ENCODE results near the gene TIMP4.

GRCh38 chr3:12201813-12202212, 43.1 kb upstream of the TIMP4 start:
- TF ChIP-seq, protein P1, sequence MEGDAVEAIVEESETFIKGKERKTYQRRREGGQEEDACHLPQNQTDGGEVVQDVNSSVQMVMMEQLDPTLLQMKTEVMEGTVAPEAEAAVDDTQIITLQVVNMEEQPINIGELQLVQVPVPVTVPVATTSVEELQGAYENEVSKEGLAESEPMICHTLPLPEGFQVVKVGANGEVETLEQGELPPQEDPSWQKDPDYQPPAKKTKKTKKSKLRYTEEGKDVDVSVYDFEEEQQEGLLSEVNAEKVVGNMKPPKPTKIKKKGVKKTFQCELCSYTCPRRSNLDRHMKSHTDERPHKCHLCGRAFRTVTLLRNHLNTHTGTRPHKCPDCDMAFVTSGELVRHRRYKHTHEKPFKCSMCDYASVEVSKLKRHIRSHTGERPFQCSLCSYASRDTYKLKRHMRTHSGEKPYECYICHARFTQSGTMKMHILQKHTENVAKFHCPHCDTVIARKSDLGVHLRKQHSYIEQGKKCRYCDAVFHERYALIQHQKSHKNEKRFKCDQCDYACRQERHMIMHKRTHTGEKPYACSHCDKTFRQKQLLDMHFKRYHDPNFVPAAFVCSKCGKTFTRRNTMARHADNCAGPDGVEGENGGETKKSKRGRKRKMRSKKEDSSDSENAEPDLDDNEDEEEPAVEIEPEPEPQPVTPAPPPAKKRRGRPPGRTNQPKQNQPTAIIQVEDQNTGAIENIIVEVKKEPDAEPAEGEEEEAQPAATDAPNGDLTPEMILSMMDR (IDR thresholded peaks at IDR 0.05) = no peak
- TF ChIP-seq EZH2 (IDR thresholded peaks at IDR 0.05; ENCODE audit: borderline replicate concordance, insufficient read depth, low read depth, low read length, poor library complexity, severe bottlenecking) = no peak
